ENCODE measurements around the gene FAM120A.

Gene FAM120A

DNA sequence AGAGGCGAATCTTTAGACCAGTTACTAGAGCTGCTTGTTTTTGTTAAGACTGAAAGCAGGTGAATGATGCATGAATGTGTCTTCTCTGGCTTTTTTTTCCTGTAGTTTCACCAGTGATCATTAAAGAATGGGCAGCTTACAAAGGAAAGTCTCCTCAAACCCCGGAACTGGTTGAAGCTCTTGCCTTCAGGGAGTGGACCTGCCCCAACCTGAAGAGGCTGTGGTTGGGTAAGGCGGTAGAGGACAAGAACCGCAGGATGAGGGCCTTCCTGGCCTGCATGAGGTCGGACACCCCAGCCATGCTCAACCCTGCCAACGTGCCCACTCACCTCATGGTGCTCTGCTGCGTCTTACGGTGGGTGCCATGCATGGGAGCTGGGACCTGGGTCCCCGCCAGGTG lies 91.6 kb downstream of the FAM120A start:
- H3K4me3 ChIP-seq (ENCODE audit: low read depth, low read length), result no peak overlapping the region
- DNase-seq (ENCODE audit: low read depth), result no peak
- TF ChIP-seq, protein P1, sequence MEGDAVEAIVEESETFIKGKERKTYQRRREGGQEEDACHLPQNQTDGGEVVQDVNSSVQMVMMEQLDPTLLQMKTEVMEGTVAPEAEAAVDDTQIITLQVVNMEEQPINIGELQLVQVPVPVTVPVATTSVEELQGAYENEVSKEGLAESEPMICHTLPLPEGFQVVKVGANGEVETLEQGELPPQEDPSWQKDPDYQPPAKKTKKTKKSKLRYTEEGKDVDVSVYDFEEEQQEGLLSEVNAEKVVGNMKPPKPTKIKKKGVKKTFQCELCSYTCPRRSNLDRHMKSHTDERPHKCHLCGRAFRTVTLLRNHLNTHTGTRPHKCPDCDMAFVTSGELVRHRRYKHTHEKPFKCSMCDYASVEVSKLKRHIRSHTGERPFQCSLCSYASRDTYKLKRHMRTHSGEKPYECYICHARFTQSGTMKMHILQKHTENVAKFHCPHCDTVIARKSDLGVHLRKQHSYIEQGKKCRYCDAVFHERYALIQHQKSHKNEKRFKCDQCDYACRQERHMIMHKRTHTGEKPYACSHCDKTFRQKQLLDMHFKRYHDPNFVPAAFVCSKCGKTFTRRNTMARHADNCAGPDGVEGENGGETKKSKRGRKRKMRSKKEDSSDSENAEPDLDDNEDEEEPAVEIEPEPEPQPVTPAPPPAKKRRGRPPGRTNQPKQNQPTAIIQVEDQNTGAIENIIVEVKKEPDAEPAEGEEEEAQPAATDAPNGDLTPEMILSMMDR (IDR thresholded peaks at IDR 0.05; ENCODE audit: low read depth, low read length, missing control alignments), result no peak

DNA sequence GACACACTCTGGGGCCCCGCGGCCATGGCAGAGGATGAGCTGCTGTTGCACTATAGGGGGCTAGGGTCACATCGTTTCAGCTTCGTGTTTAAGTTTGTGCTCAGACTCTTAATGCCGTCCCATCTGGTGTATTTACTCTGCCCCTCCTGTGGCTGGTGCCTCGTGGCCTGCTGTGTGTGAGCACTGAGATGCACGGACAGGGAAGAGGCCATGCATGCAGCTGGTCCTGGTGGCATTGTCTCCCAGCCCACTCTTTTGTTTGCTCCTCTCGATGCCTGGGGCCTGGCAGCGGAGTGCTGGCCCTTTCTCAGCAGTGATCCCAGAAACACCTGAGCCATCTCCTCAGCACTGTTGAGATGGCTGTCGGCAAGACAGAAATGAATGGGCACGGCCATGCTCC lies 94.9 kb downstream of the FAM120A start:
- DNase-seq (ENCODE audit: low read depth), result no peak
- TF ChIP-seq, protein P1 (IDR thresholded peaks at IDR 0.05; ENCODE audit: low read depth, low read length, missing control alignments), result no peak
- no peak overlapping the region for H3K4me3 ChIP-seq (ENCODE audit: low read depth, low read length)

DNA sequence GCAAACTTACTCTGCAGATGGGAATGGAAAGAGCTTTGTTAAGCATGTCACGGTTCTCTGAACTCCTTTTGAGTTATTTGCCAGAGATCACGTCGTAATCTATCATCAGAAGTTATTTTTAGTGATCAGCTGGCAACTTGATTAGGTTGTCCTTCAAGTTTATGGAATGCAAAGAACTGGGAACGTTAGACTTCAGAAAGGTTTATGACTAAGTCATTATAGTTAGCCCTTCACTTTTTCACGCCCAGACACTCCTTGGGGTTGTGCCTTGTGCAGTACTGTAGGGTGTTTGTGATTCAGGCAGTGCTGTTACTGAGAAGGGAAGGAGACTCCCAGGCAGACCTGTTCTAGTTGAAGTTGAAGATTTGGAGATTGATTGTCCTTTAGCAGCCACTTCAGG lies 98.1 kb downstream of the FAM120A start:
- no peak for DNase-seq (ENCODE audit: low read depth)
- no peak overlapping the region for H3K4me3 ChIP-seq (ENCODE audit: low read depth, low read length)
- TF ChIP-seq, protein P1 (IDR thresholded peaks at IDR 0.05; ENCODE audit: low read depth, low read length, missing control alignments), result no peak

DNA sequence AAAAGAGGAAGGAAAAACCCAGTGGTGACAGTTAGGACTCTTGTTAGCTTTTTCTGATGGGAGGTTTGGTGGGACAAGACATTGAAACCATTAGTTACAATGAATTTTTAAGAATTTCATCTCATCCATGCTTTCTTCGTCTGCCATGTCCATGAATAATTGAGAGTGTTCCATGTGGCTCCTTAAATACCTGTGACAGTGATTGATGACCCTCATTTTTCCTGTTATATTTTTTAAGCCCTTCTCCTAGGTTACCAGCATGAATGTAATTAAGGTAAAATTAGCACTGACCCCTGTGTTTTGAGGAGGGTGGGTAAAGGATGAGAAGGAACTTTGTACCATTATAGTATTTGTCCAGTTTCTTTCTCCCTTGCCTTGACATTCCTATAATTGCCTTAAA lies 101.4 kb downstream of the FAM120A start:
- TF ChIP-seq, protein P1 (IDR thresholded peaks at IDR 0.05; ENCODE audit: low read depth, low read length, missing control alignments), result no peak
- no peak for DNase-seq (ENCODE audit: low read depth)
- H3K4me3 ChIP-seq (ENCODE audit: low read depth, low read length), result no peak overlapping the region

DNA sequence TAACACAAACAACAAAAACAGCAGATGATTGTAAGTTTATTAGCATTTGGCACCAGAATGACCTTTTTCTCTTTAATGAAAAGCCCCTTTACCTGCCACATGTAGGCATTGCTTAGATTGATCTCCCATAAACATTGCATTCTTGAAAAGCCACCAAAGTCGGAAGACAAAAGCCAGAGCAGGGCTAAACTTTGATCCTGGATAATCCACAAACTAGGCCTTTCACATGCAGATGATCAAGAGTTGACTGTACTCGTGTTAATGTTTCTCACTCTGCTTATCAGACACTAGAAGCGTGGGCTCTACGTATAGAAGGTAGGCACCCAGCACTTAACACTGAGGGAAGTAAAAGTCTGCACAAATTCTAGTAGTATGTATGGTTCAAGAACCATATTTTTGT lies 103.9 kb downstream of the FAM120A start:
- no peak overlapping the region for H3K4me3 ChIP-seq (ENCODE audit: low read depth, low read length)
- DNase-seq (ENCODE audit: low read depth), result no peak
- TF ChIP-seq, protein P1 (IDR thresholded peaks at IDR 0.05; ENCODE audit: low read depth, low read length, missing control alignments), result no peak

DNA sequence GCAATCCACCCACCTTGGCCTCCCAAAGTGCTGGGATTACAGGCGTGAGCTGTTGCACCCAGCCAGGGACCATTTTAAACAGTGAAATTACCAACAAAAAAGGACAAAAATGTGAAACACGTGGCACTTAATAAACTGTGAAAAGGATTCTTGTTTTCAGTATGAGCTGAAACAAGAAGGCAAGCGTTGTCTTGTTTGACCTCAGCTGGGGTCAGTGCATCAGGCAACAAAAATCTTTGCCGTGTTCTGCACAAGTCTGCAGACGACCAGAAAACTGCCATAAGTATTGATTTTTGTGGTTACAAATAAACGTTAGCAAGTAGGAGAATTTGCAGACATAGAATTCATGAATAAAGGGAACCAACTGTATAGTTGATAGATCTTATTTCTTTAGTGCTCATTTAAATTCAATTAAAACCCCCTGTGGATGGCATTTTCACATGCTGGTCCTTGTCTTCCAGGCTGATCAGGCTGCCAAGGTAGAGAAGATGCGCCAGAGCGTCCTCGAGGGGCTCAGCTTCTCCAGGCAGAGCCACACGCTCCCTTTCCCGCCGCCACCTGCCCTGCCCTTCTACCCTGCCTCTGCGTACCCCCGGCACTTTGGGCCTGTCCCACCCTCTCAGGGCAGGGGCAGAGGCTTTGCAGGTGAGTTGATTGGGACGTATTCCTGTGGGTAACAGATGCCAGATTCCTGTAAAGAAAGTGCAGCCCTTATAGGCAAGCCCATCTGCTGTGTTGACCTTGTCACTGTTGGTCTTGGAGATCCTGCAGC lies 106.1 kb downstream of the FAM120A start:
- TF ChIP-seq, protein P1 (IDR thresholded peaks at IDR 0.05; ENCODE audit: low read depth, low read length, missing control alignments), result no peak
- no peak overlapping the region for H3K4me3 ChIP-seq (ENCODE audit: low read depth, low read length)
- no peak for DNase-seq (ENCODE audit: low read depth)

DNA sequence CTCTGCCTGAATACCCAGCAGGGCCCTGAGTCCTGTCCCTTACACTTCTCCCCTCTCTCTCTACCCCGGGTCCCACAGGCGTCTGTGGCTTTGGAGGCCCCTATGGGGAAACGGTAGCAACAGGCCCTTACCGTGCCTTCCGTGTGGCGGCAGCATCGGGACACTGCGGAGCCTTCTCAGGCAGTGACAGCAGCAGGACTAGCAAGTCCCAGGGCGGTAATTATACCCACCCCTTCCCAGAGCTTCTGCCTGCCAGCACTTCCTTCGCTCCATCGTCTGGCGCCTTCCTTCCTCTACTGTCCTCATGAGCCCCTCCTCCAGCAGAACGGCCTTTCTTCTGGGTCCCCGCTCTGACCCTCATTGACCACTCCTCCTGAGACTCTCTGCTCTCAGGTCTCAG lies 107.0 kb downstream of the FAM120A start:
- DNase-seq (ENCODE audit: low read depth), result no peak
- TF ChIP-seq, protein P1 (IDR thresholded peaks at IDR 0.05; ENCODE audit: low read depth, low read length, missing control alignments), result no peak
- no peak overlapping the region for H3K4me3 ChIP-seq (ENCODE audit: low read depth, low read length)
